OCI-M2 (cell line): ENCODE results near the gene SLC25A27.
"Not testable (repeated sequence)": the region's sequence is repeated elsewhere in the genome, so short reads cannot be mapped to it uniquely, and the experiment has no call there.

Experiments used
- DNase-seq: peaks from one replicate; lab custom pipeline; 2025; ENCODE audit not compliant: unreplicated experiment; lab: John Stamatoyannopoulos, UW

Gene SLC25A27

GRCh38 chr6:46652603-46653438 is at the start of gene SLC25A27, which contains the start of gene CYP39A1:
TSS of gene SLC25A27 (plus strand) at chr6:46652975. CDS start at chr6:46653193, 218 bp downstream.
TSS of gene CYP39A1 (minus strand) at chr6:46652818. CDS start at chr6:46652582, 236 bp downstream.
- peak; percentile 42 for DNase-seq

GRCh38 chr6:46605091-46605797 is 47.5 kb upstream of the SLC25A27 start:
- no peak for DNase-seq

- DNase-seq: no peak
These were observed 46.4 kb upstream of the SLC25A27 start for GRCh38 chr6:46606338-46606737.

GRCh38 chr6:46610862-46611553 is 41.8 kb upstream of the SLC25A27 start:
- DNase-seq: no peak

GRCh38 chr6:46612645-46613044 is 40.1 kb upstream of the SLC25A27 start:
- DNase-seq: no peak

GRCh38 chr6:46618726-46619125 is 34.0 kb upstream of the SLC25A27 start:
- no peak for DNase-seq

- DNase-seq: no peak
These were observed 26.4 kb upstream of the SLC25A27 start for GRCh38 chr6:46626228-46626909.

GRCh38 chr6:46626976-46627375 is 25.8 kb upstream of the SLC25A27 start:
- no peak for DNase-seq

- DNase-seq: no peak
These were observed 24.3 kb upstream of the SLC25A27 start for GRCh38 chr6:46628498-46628897.

GRCh38 chr6:46628976-46629375 is 23.8 kb upstream of the SLC25A27 start:
- no peak for DNase-seq

GRCh38 chr6:46629691-46630090 is 23.1 kb upstream of the SLC25A27 start:
- no peak for DNase-seq

- no peak for DNase-seq
These were observed 20.7 kb upstream of the SLC25A27 start for GRCh38 chr6:46632053-46632452.

GRCh38 chr6:46635462-46635861 is 17.3 kb upstream of the SLC25A27 start:
- DNase-seq: no peak

GRCh38 chr6:46637145-46637544 is 15.6 kb upstream of the SLC25A27 start:
- no peak for DNase-seq

GRCh38 chr6:46637933-46638332 is 14.8 kb upstream of the SLC25A27 start:
- DNase-seq: no peak

GRCh38 chr6:46638650-46639049 is 14.1 kb upstream of the SLC25A27 start:
- no peak for DNase-seq

GRCh38 chr6:46642928-46643751 is 9.6 kb upstream of the SLC25A27 start:
- no peak for DNase-seq

- DNase-seq: no peak
These were observed 7.5 kb upstream of the SLC25A27 start for GRCh38 chr6:46645265-46645664.

GRCh38 chr6:46648108-46648507 is 4.7 kb upstream of the SLC25A27 start:
- not testable (repeated sequence) for DNase-seq

GRCh38 chr6:46648869-46649492 is 3.8 kb upstream of the SLC25A27 start:
- no peak for DNase-seq
